ENCODE data around the gene TCOF1.

The TCOF1 gene

DNA sequence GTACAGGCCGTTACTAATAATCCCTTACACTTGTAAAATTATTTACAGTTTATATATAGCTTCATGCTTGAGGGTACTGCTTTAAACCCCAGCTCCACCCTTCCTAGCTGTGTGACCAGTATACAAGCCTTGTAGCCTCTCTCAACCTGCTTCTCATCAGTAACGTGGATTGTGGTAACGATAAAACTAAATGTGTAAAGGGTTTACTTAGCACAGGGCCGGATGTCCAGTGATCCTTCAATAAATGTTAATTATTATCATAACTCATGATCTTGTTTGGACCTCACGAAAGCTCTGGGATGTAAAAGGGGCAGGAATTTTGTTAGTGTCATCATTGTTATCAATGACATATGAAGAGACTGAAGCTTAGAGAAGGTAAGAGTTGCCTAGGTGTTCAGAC, 47.3 kb upstream of the TCOF1 start:
- TF ChIP-seq CREB1 (IDR thresholded peaks at IDR 0.05; ENCODE audit: low read depth) (no peak), TCF12 (IDR thresholded peaks at IDR 0.05; ENCODE audit: low read depth) (no peak), RAD21 (IDR thresholded peaks at IDR 0.05; ENCODE audit: low read depth) (no peak), ZBTB7A (IDR thresholded peaks at IDR 0.05; ENCODE audit: low read depth) (no peak), TAF1 (IDR thresholded peaks at IDR 0.05; ENCODE audit: low read depth) (no peak), EGR1 (IDR thresholded peaks at IDR 0.05) (no peak), MAX (IDR thresholded peaks at IDR 0.05) (no peak), NFIC (IDR thresholded peaks at IDR 0.05) (no peak), CEBPB (IDR thresholded peaks at IDR 0.05) (no peak), EP300 (IDR thresholded peaks at IDR 0.05; ENCODE audit: borderline replicate concordance) (no peak), TEAD4 (IDR thresholded peaks at IDR 0.05) (no peak), FOXM1 (IDR thresholded peaks at IDR 0.05; ENCODE audit: borderline replicate concordance, low read depth) (no peak)

- no peak for TF ChIP-seq ZBTB7A (IDR thresholded peaks at IDR 0.05; ENCODE audit: low read depth)
- no peak for TF ChIP-seq MAX (IDR thresholded peaks at IDR 0.05)
- TF ChIP-seq CEBPB (IDR thresholded peaks at IDR 0.05), result no peak
- no peak for TF ChIP-seq USF1 (IDR thresholded peaks at IDR 0.05)
- no peak for TF ChIP-seq CREB1 (IDR thresholded peaks at IDR 0.05; ENCODE audit: low read depth)
- TF ChIP-seq TEAD4 (IDR thresholded peaks at IDR 0.05), result no peak
- no peak for TF ChIP-seq EGR1 (IDR thresholded peaks at IDR 0.05)
- TF ChIP-seq YY1 (IDR thresholded peaks at IDR 0.05; ENCODE audit: low read depth), result no peak
- TF ChIP-seq TCF12 (IDR thresholded peaks at IDR 0.05; ENCODE audit: low read depth), result no peak
- TF ChIP-seq, protein P1, sequence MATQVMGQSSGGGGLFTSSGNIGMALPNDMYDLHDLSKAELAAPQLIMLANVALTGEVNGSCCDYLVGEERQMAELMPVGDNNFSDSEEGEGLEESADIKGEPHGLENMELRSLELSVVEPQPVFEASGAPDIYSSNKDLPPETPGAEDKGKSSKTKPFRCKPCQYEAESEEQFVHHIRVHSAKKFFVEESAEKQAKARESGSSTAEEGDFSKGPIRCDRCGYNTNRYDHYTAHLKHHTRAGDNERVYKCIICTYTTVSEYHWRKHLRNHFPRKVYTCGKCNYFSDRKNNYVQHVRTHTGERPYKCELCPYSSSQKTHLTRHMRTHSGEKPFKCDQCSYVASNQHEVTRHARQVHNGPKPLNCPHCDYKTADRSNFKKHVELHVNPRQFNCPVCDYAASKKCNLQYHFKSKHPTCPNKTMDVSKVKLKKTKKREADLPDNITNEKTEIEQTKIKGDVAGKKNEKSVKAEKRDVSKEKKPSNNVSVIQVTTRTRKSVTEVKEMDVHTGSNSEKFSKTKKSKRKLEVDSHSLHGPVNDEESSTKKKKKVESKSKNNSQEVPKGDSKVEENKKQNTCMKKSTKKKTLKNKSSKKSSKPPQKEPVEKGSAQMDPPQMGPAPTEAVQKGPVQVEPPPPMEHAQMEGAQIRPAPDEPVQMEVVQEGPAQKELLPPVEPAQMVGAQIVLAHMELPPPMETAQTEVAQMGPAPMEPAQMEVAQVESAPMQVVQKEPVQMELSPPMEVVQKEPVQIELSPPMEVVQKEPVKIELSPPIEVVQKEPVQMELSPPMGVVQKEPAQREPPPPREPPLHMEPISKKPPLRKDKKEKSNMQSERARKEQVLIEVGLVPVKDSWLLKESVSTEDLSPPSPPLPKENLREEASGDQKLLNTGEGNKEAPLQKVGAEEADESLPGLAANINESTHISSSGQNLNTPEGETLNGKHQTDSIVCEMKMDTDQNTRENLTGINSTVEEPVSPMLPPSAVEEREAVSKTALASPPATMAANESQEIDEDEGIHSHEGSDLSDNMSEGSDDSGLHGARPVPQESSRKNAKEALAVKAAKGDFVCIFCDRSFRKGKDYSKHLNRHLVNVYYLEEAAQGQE (IDR thresholded peaks at IDR 0.05; ENCODE audit: low read depth), result no peak
- no peak for TF ChIP-seq NFIC (IDR thresholded peaks at IDR 0.05)
- no peak for TF ChIP-seq FOXM1 (IDR thresholded peaks at IDR 0.05; ENCODE audit: borderline replicate concordance, low read depth)
- TF ChIP-seq TAF1 (IDR thresholded peaks at IDR 0.05; ENCODE audit: low read depth), result no peak
- TF ChIP-seq EP300 (IDR thresholded peaks at IDR 0.05; ENCODE audit: borderline replicate concordance), result no peak
- no peak for TF ChIP-seq RAD21 (IDR thresholded peaks at IDR 0.05; ENCODE audit: low read depth)
Measured at GRCh38 chr5:150311015-150311692, 46.3 kb upstream of the TCOF1 start.

DNA sequence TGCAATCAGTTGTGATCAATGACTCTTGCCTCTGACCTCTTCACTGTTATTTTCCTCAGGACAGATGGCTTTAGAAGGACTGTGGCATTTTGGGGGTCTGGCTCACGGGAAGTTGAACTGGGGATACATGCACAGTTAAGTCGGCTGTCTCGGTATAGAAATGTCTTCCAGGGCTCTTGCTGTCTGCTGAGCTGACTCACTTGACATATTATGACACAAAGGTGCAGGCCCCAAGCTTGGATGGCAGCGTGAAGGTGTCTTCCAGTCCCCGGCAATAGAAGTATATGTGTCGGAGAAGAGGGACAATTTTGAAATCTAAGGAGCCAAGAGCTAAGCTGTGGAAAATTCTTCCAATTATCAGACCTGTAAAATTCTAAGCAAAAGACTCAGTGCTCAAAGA, 45.0 kb upstream of the TCOF1 start:
- TF ChIP-seq TCF12 (IDR thresholded peaks at IDR 0.05; ENCODE audit: low read depth) (no peak), EP300 (IDR thresholded peaks at IDR 0.05; ENCODE audit: borderline replicate concordance) (no peak), FOXM1 (IDR thresholded peaks at IDR 0.05; ENCODE audit: borderline replicate concordance, low read depth) (no peak), ZBTB7A (IDR thresholded peaks at IDR 0.05; ENCODE audit: low read depth) (no peak), RAD21 (IDR thresholded peaks at IDR 0.05; ENCODE audit: low read depth) (no peak), TEAD4 (IDR thresholded peaks at IDR 0.05) (no peak), YY1 (IDR thresholded peaks at IDR 0.05; ENCODE audit: low read depth) (no peak), NFIC (IDR thresholded peaks at IDR 0.05) (no peak), TAF1 (IDR thresholded peaks at IDR 0.05; ENCODE audit: low read depth) (no peak), CEBPB (IDR thresholded peaks at IDR 0.05) (no peak), MAX (IDR thresholded peaks at IDR 0.05) (no peak), USF1 (IDR thresholded peaks at IDR 0.05) (no peak)
- TF ChIP-seq, protein P1 (IDR thresholded peaks at IDR 0.05; ENCODE audit: low read depth), result no peak

- no peak for TF ChIP-seq YY1 (IDR thresholded peaks at IDR 0.05; ENCODE audit: low read depth)
- TF ChIP-seq RAD21 (IDR thresholded peaks at IDR 0.05; ENCODE audit: low read depth), result no peak
- no peak for TF ChIP-seq CREB1 (IDR thresholded peaks at IDR 0.05; ENCODE audit: low read depth)
- no peak for TF ChIP-seq ZBTB7A (IDR thresholded peaks at IDR 0.05; ENCODE audit: low read depth)
- no peak for TF ChIP-seq MAX (IDR thresholded peaks at IDR 0.05)
- TF ChIP-seq, protein P1 (IDR thresholded peaks at IDR 0.05; ENCODE audit: low read depth), result no peak
- no peak for TF ChIP-seq EGR1 (IDR thresholded peaks at IDR 0.05)
- no peak for TF ChIP-seq TAF1 (IDR thresholded peaks at IDR 0.05; ENCODE audit: low read depth)
- no peak for TF ChIP-seq USF1 (IDR thresholded peaks at IDR 0.05)
- TF ChIP-seq TCF12 (IDR thresholded peaks at IDR 0.05; ENCODE audit: low read depth), result no peak
Measured at GRCh38 chr5:150313501-150313900, 44.0 kb upstream of the TCOF1 start.
